Stimulated activated naive B cell treated with anti-CD40 and anti-IgM and Interleukin-4, amounts not matched to agents 10 μg/mL and 1 μg/mL and 100 μg/mL, for 72 hours (primary cell): ENCODE results near the gene SGSM2.

ENCODE experiments used
- ATAC-seq, 2 donors: fragments of 150-1000 bp; cut with Tn5 transposase; replicated peaks; 2 replicates each; pipeline ENCODE4 v1.10.0; 2021; ENCODE audit warnings: moderate library complexity in 1 of 2
- DNase-seq: peaks from one replicate; pipeline ENCODE4 v3.0.0; 2021
- H3K27ac Mint-ChIP-seq: one replicate; pipeline ENCODE4 v1.8.0; 2022; ENCODE audit warnings: mild to moderate bottlenecking, mixed read lengths
- H3K27me3 Mint-ChIP-seq, 2 donors: one replicate each; pipeline ENCODE4 v1.8.0; 2022; ENCODE audit warnings: mixed read lengths in 2 of 2
- H3K36me3 Mint-ChIP-seq, 2 donors: one replicate each; pipeline ENCODE4 v1.8.0; 2022; ENCODE audit warnings: mixed read lengths in 2 of 2, mild to moderate bottlenecking in 1 of 2
- H3K4me1 Mint-ChIP-seq, 2 donors: one replicate each; pipeline ENCODE4 v1.8.0; 2022; ENCODE audit warnings: mixed read lengths in 2 of 2, mild to moderate bottlenecking in 1 of 2
- H3K4me3 Mint-ChIP-seq, 2 donors: one replicate each; pipeline ENCODE4 v1.8.0; 2022; ENCODE audit warnings: mild to moderate bottlenecking in 2 of 2, mixed read lengths in 2 of 2, moderate library complexity in 1 of 2
- H3K9me3 Mint-ChIP-seq, 2 donors: one replicate each; pipeline ENCODE4 v1.8.0; 2022; ENCODE audit warnings: mixed read lengths in 2 of 2, mild to moderate bottlenecking in 1 of 2

Gene SGSM2

GRCh38 chr17:2379489-2380225 is 42.4 kb downstream of the SGSM2 start:
- Mint-ChIP-seq H3K27ac (no peak overlapping the region), H3K4me3 (no peak overlapping the region)

GRCh38 chr17:2380226-2380922 is 43.1 kb downstream of the SGSM2 start:
- H3K36me3 Mint-ChIP-seq = peaks cover 17 to 23% of the 10 kb centered on the region in 2 donors
- peaks cover 2 to 5% of the 10 kb centered on the region in 2 donors for H3K4me1 Mint-ChIP-seq
- H3K4me3 Mint-ChIP-seq = no peak overlapping the region
- H3K27ac Mint-ChIP-seq = no peak overlapping the region
- DNase-seq (no peak), ATAC-seq (no peak)
- no peaks in the 10 kb centered on the region for H3K9me3 Mint-ChIP-seq
- no peaks in the 10 kb centered on the region for H3K27me3 Mint-ChIP-seq

More at GRCh38 chr17:2379489-2380225, 42.4 kb downstream of the SGSM2 start:
- peaks cover 20 to 30% of the 10 kb centered on the region in 2 donors for H3K36me3 Mint-ChIP-seq
- no peaks in the 10 kb centered on the region for H3K9me3 Mint-ChIP-seq
- H3K27me3 Mint-ChIP-seq = no peaks in the 10 kb centered on the region
- H3K4me1 Mint-ChIP-seq = peaks cover 2 to 5% of the 10 kb centered on the region in 2 donors
- ATAC-seq = no peak
- DNase-seq = no peak

- Mint-ChIP-seq H3K4me1 (peaks cover 2 to 5% of the 10 kb centered on the region in 2 donors), H3K27ac (no peak overlapping the region)
Measured at GRCh38 chr17:2380950-2381649, 43.8 kb downstream of the SGSM2 start.

DNA sequence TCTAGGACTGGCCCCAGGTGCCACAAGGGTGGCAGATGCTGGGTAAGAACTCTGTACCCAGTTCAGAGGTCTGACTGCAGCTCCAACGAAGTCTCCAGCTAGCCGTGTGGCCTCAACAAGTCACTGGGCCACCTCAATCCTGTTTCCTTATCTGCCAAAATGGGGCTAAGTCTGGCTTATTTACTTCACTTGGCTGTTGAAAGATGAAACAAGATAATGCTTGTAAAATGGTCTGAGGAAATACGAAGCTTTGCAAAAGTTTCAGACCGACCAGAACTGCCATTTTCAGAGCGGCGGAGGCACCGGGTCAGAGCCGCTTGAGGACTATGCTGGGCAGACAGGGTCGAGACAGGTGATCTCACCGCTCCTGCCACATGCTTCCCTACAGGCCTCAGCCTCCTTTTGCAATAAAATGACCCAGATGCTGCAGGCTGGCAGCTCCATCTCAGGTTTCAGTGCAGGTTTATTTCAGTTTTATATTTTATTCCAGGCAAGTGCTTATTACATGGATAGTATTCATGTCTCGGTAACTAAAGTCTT is 46.4 kb downstream of the SGSM2 start:
- Mint-ChIP-seq H3K4me3 (no peak overlapping the region), H3K27me3 (no peaks in the 10 kb centered on the region), H3K4me1 (peaks cover 8 to 15% of the 10 kb centered on the region in 2 donors), H3K36me3 (peaks cover 13 to 19% of the 10 kb centered on the region in 2 donors), H3K9me3 (no peaks in the 10 kb centered on the region), H3K27ac (no peak overlapping the region)
- ATAC-seq (no peak), DNase-seq (no peak)

More at GRCh38 chr17:2380950-2381649, 43.8 kb downstream of the SGSM2 start:
- ATAC-seq = no peak
- no peak for DNase-seq
- H3K9me3 Mint-ChIP-seq = no peaks in the 10 kb centered on the region
- H3K4me3 Mint-ChIP-seq = no peak overlapping the region
- peaks cover 14 to 20% of the 10 kb centered on the region in 2 donors for H3K36me3 Mint-ChIP-seq
- H3K27me3 Mint-ChIP-seq = no peaks in the 10 kb centered on the region

DNA sequence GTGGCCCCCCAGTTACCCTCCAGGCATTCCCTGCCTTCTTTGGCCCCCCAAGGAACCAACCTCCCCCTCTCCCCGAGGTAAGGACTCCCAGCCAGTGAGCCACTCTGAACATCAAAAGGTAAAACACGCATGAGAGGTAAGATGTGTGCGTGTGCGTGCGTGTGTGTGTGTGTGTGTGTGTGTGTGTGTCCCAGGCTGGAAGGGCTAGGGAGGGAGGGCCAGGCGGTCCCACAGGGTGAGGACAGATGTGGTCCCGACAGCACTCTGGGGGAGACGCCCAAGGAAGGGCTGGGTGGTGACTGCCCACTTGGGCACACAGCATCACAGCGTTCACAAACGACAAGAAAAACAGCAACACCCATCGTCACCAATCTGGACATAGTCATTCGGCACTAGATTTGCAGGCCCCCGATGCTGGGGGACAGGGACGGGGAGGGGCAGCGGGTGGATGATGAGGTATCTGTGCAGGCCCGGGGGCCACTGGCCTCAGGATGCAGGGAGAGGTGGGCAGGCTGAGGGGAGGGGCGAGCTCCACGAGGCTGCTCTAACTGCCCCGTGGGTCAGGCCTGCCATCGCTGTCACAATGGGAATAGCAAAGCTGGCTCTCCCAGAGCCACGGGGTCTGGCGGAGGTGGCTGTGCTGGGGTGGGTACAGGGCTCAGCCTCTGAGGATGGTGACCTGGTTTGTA is 47.3 kb downstream of the SGSM2 start:
- Mint-ChIP-seq H3K27ac (peak overlapping the region; percentile 51), H3K9me3 (no peaks in the 10 kb centered on the region), H3K4me1 (peaks cover 13 to 24% of the 10 kb centered on the region in 2 donors), H3K4me3 (no peak overlapping the region), H3K36me3 (peaks cover 13 to 22% of the 10 kb centered on the region in 2 donors), H3K27me3 (no peaks in the 10 kb centered on the region)
- ATAC-seq = no peak
- no peak for DNase-seq

GRCh38 chr17:2385240-2386210 is 48.2 kb downstream of the SGSM2 start:
- ATAC-seq = no peak
- Mint-ChIP-seq H3K4me3 (no peak overlapping the region), H3K4me1 (peaks cover 14 to 33% of the 10 kb centered on the region in 2 donors), H3K36me3 (peaks cover 13 to 23% of the 10 kb centered on the region in 2 donors), H3K27me3 (no peaks in the 10 kb centered on the region), H3K9me3 (no peaks in the 10 kb centered on the region), H3K27ac (no peak overlapping the region)
- no peak for DNase-seq

DNA sequence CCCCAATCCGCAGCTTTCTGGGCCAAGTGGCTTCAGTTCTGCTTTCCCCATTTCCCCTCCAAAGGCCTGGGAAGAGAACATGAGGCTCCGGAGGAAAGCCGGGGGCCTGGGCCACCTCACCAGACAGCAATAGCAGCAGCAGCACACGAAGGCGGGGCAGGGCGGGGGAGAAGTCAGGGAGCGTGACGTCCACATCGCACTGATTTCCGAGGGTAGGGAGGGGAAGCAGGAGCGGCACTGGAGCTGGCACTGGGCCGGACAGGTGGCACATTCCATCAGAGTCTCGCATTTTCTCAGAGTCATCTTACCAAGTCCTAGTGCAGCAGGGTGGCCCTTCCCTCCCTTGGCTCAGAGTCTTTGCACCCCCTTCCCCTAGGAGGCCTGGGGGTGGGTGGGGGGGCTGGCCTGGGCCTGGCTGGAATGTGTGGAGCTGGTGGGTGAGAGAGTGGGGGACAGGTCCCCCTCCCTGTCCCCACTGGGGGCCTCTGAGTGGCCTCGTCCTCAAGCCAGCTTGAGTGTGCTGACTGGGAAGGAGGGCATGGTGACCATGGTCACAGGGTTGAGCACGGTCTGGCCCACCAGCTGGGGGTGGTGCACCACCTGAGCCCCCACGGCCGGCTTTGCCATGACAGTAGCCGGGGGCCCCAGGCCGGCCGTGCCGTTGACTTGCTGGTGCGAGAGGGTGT is 49.2 kb downstream of the SGSM2 start:
- DNase-seq = no peak
- H3K4me1 Mint-ChIP-seq = peaks cover 22 to 43% of the 10 kb centered on the region in 2 donors
- no peaks in the 10 kb centered on the region for H3K9me3 Mint-ChIP-seq
- no peaks in the 10 kb centered on the region for H3K27me3 Mint-ChIP-seq
- no peak overlapping the region for H3K4me3 Mint-ChIP-seq
- peak overlapping the region; percentile 20 for H3K27ac Mint-ChIP-seq
- ATAC-seq = no peak
- H3K36me3 Mint-ChIP-seq = peaks cover 13 to 25% of the 10 kb centered on the region in 2 donors

GRCh38 chr17:2387086-2388019 is 50.1 kb downstream of the SGSM2 start:
- no peaks in the 10 kb centered on the region for H3K27me3 Mint-ChIP-seq
- peaks cover 30 to 51% of the 10 kb centered on the region in 2 donors for H3K4me1 Mint-ChIP-seq
- no peak overlapping the region for H3K4me3 Mint-ChIP-seq
- no peaks in the 10 kb centered on the region for H3K9me3 Mint-ChIP-seq
- H3K27ac Mint-ChIP-seq = peak overlapping the region; percentile 71
- ATAC-seq (no peak), DNase-seq (no peak)
- H3K36me3 Mint-ChIP-seq = peaks cover 19 to 33% of the 10 kb centered on the region in 2 donors

- Mint-ChIP-seq H3K27me3 (no peaks in the 10 kb centered on the region), H3K9me3 (no peaks in the 10 kb centered on the region), H3K36me3 (peaks cover 20 to 35% of the 10 kb centered on the region in 2 donors), H3K4me3 (no peak overlapping the region), H3K27ac (peak overlapping the region; percentile 71), H3K4me1 (peaks cover 31 to 52% of the 10 kb centered on the region in 2 donors)
- ATAC-seq (no peak), DNase-seq (no peak)
Measured at GRCh38 chr17:2388020-2388682, 50.9 kb downstream of the SGSM2 start.

DNA sequence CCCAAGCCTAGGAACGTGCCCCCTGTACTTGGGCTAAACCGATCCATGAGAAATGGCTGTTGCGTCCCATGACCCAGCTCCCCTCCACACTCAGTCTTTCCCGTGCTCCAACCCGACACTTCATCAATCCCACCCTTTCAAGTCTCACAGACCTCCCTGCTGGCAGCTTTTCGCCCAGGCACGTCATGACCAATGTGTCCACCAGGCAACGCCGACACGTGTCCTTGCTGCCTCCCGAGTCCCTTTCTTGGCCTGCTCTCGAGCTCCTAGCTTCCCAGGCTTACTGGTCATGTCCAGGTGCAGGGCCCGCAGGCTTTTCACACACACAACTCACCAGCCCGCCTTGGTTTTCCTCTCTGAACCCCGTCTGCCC is 51.4 kb downstream of the SGSM2 start:
- DNase-seq (no peak), ATAC-seq (no peak)
- Mint-ChIP-seq H3K4me3 (no peak overlapping the region), H3K36me3 (peaks cover 20 to 35% of the 10 kb centered on the region in 2 donors), H3K27me3 (no peaks in the 10 kb centered on the region), H3K4me1 (peaks cover 29 to 47% of the 10 kb centered on the region in 2 donors), H3K9me3 (no peaks in the 10 kb centered on the region), H3K27ac (peak overlapping the region; percentile 59)

DNA sequence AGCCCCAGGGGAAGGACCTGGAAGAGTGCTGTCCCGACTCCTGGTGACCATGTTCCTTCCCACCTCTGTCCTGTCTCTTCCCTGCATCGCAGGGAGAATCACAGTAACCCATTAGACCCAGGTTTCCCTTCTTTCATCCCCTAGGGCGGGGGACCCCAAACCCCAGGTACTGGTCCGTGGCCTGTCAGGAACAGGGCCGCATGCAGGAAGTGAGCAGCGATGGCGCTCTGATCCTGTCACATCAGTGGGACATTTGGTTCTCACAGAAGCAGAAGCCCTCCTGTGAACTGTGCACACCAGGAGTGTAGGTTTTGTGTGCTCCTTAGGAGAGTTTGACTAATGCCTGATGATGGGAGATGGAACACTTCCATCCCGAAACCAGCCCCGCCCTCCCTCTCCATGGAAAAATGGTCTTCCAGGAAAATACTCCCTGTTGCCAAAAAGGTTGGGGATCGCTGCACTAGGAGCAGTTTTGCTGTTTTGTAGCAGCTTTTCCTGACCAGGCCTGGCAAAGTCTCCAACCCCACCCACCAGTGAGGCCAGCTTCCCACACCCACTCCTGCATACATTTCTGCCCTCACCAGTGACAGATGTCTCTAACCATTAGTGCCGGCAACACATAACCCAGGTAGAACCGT is 53.0 kb downstream of the SGSM2 start:
- peaks cover 36 to 60% of the 10 kb centered on the region in 2 donors for H3K4me1 Mint-ChIP-seq
- ATAC-seq = no peak
- no peak for DNase-seq

More for the DNA sequence above, 53.0 kb downstream of the SGSM2 start:
- Mint-ChIP-seq H3K36me3 (peaks cover 22 to 35% of the 10 kb centered on the region in 2 donors), H3K4me3 (peak overlapping the region in 1 of 2 donors; percentile 93), H3K9me3 (no peaks in the 10 kb centered on the region), H3K27ac (peak overlapping the region; percentile 20), H3K27me3 (no peaks in the 10 kb centered on the region)
